ENCODE measurements around the gene INO80E. TPM values are rescaled to one million over a fixed set of nuclear protein-coding genes. Genes with fewer than 3 reads are reported as not detected.

The INO80E gene
- total and polyA plus RNA-seq, 7 experiments from 2014 or later: 4.3 to 141 (median 72.5) TPM

Other genes starting within 250 kb of the INO80E start
- gene ZG16, start 218.0 kb upstream of the INO80E start, total RNA-seq: not detected
- gene ZG16, start 218.0 kb upstream of the INO80E start, polyA plus RNA-seq: not detected
- gene KIF22, start 205.5 kb upstream of the INO80E start, total RNA-seq: 100 to 1,000 TPM in 1 of 5 experiments, 10 to 100 TPM in 4; 62.5 to 141 (median 81.3) TPM
- gene KIF22, start 205.5 kb upstream of the INO80E start, polyA plus RNA-seq: 10 to 100 TPM; 36.9 to 50.7 TPM
- gene MAZ, start 189.7 kb upstream of the INO80E start, total RNA-seq: 100 to 1,000 TPM; 192 to 424 (median 259) TPM
- gene MAZ, start 189.7 kb upstream of the INO80E start, polyA plus RNA-seq: 10 to 100 TPM; 36.9 to 44.5 TPM
- 1 to 10 TPM; 1.9 to 4.6 (median 2.8) TPM for gene PRRT2, start 184.0 kb upstream of the INO80E start, total RNA-seq
- under 1 TPM in 1 of 2 donors, not detected in 1; 0.07 TPM for gene PRRT2, start 184.0 kb upstream of the INO80E start, polyA plus RNA-seq
- gene PAGR1, start 180.1 kb upstream of the INO80E start, total RNA-seq: 10 to 100 TPM; 17.5 to 42.0 (median 25.7) TPM
- 10 to 100 TPM; 54.0 to 62.6 TPM for gene PAGR1, start 180.1 kb upstream of the INO80E start, polyA plus RNA-seq
- 100 to 1,000 TPM; 130 to 221 (median 150) TPM for gene MVP, start 175.8 kb upstream of the INO80E start, total RNA-seq
- 100 to 1,000 TPM; 118 to 183 TPM for gene MVP, start 175.8 kb upstream of the INO80E start, polyA plus RNA-seq
- gene CDIPT, start 133.0 kb upstream of the INO80E start, total RNA-seq: 10 to 100 TPM; 36.5 to 92.0 (median 69.9) TPM
- 100 to 1,000 TPM in 1 of 2 donors, 10 to 100 TPM in 1; 96.3 to 127 TPM for gene CDIPT, start 133.0 kb upstream of the INO80E start, polyA plus RNA-seq
- gene SEZ6L2, start 96.7 kb upstream of the INO80E start, total RNA-seq: under 1 TPM in 1 of 5 experiments, not detected in 4; 0.19 TPM
- not detected for gene SEZ6L2, start 96.7 kb upstream of the INO80E start, polyA plus RNA-seq
- under 1 TPM in 1 of 5 experiments, not detected in 4; 0.27 TPM for gene ASPHD1, start 95.8 kb upstream of the INO80E start, total RNA-seq
- not detected for gene ASPHD1, start 95.8 kb upstream of the INO80E start, polyA plus RNA-seq
- 10 to 100 TPM; 40.7 to 81.1 (median 45.9) TPM for gene KCTD13, start 70.0 kb upstream of the INO80E start, total RNA-seq
- 10 to 100 TPM in 1 of 2 donors, 1 to 10 TPM in 1; 8.7 to 15.9 TPM for gene KCTD13, start 70.0 kb upstream of the INO80E start, polyA plus RNA-seq
- gene TMEM219, start 34.2 kb upstream of the INO80E start, total RNA-seq: 10 to 100 TPM; 64.3 to 89.7 (median 74.0) TPM
- 100 to 1,000 TPM; 205 to 212 TPM for gene TMEM219, start 34.2 kb upstream of the INO80E start, polyA plus RNA-seq
- 10 to 100 TPM; 19.4 to 48.5 (median 42.9) TPM for gene TAOK2, start 22.4 kb upstream of the INO80E start, total RNA-seq
- gene TAOK2, start 22.4 kb upstream of the INO80E start, polyA plus RNA-seq: 1 to 10 TPM; 2.9 to 8.1 TPM
- 10 to 100 TPM; 14.4 to 37.6 (median 17.2) TPM for gene HIRIP3, start 624 bp upstream of the INO80E start, total RNA-seq
- gene HIRIP3, start 624 bp upstream of the INO80E start, polyA plus RNA-seq: 10 to 100 TPM; 22.6 to 32.9 TPM
- under 1 TPM in 2 of 5 experiments, not detected in 3; 0.46 to 0.54 TPM for gene DOC2A, start 14.8 kb downstream of the INO80E start, total RNA-seq
- gene DOC2A, start 14.8 kb downstream of the INO80E start, polyA plus RNA-seq: under 1 TPM in 1 of 2 donors, not detected in 1; 0.18 TPM
- not detected for gene C16orf92, start 27.0 kb downstream of the INO80E start, total RNA-seq
- gene C16orf92, start 27.0 kb downstream of the INO80E start, polyA plus RNA-seq: not detected
- 1 to 10 TPM in 2 of 5 experiments, not detected in 3; 1.2 to 2.3 TPM for gene TLCD3B, start 35.0 kb downstream of the INO80E start, total RNA-seq
- gene TLCD3B, start 35.0 kb downstream of the INO80E start, polyA plus RNA-seq: not detected
- gene ALDOA, start 69.5 kb downstream of the INO80E start, total RNA-seq: 1,000 to 10,000 TPM in 1 of 5 experiments, 100 to 1,000 TPM in 4; 356 to 1,619 (median 584) TPM
- gene ALDOA, start 69.5 kb downstream of the INO80E start, polyA plus RNA-seq: 1,000 to 10,000 TPM in 1 of 2 donors, 100 to 1,000 TPM in 1; 955 to 1,316 TPM
- 100 to 1,000 TPM in 2 of 5 experiments, 10 to 100 TPM in 3; 68.4 to 143 (median 86.0) TPM for gene PPP4C, start 79.8 kb downstream of the INO80E start, total RNA-seq
- 100 to 1,000 TPM; 176 TPM for gene PPP4C, start 79.8 kb downstream of the INO80E start, polyA plus RNA-seq
- 1 to 10 TPM; 1.5 to 3.3 (median 1.6) TPM for gene TBX6, start 95.7 kb downstream of the INO80E start, total RNA-seq
- gene TBX6, start 95.7 kb downstream of the INO80E start, polyA plus RNA-seq: under 1 TPM in 1 of 2 donors, not detected in 1; 0.38 TPM
- 100 to 1,000 TPM in 3 of 5 experiments, 10 to 100 TPM in 2; 50.5 to 260 (median 130) TPM for gene YPEL3, start 100.0 kb downstream of the INO80E start, total RNA-seq
- gene YPEL3, start 100.0 kb downstream of the INO80E start, polyA plus RNA-seq: 100 to 1,000 TPM; 242 to 308 TPM
- gene GDPD3, start 117.3 kb downstream of the INO80E start, total RNA-seq: 10 to 100 TPM in 4 of 5 experiments, 1 to 10 TPM in 1; 7.9 to 39.3 (median 12.3) TPM
- gene GDPD3, start 117.3 kb downstream of the INO80E start, polyA plus RNA-seq: not detected
- 10 to 100 TPM; 50.5 to 82.2 (median 64.3) TPM for gene MAPK3, start 127.0 kb downstream of the INO80E start, total RNA-seq
- 1 to 10 TPM; 7.5 to 8.3 TPM for gene MAPK3, start 127.0 kb downstream of the INO80E start, polyA plus RNA-seq
- gene CORO1A, start 187.4 kb downstream of the INO80E start, total RNA-seq: 1,000 to 10,000 TPM in 1 of 5 experiments, 100 to 1,000 TPM in 4; 609 to 1,666 (median 826) TPM
- 1,000 to 10,000 TPM; 1,289 to 1,601 TPM for gene CORO1A, start 187.4 kb downstream of the INO80E start, polyA plus RNA-seq
- 100 to 1,000 TPM in 1 of 5 experiments, 10 to 100 TPM in 4; 51.3 to 173 (median 69.8) TPM for gene BOLA2B, start 197.4 kb downstream of the INO80E start, total RNA-seq
- gene BOLA2B, start 197.4 kb downstream of the INO80E start, polyA plus RNA-seq: 100 to 1,000 TPM; 168 to 205 TPM
- 10 to 100 TPM; 41.8 to 84.5 (median 49.5) TPM for gene SLX1A, start 197.6 kb downstream of the INO80E start, total RNA-seq
- gene SLX1A, start 197.6 kb downstream of the INO80E start, polyA plus RNA-seq: 10 to 100 TPM; 36.4 to 40.0 TPM
- 10 to 100 TPM; 25.3 to 34.8 (median 32.8) TPM for gene SULT1A3, start 203.0 kb downstream of the INO80E start, total RNA-seq
- gene SULT1A3, start 203.0 kb downstream of the INO80E start, polyA plus RNA-seq: 1 to 10 TPM in 1 of 2 donors, under 1 TPM in 1; 0.51 to 1.1 TPM

Data from naive thymus-derived CD4-positive, alpha-beta T cell (primary cell).